HG02588 (cell line): ENCODE results near the gene ZC3H11A.
"Not testable (repeated sequence)": the region's sequence is repeated elsewhere in the genome, so short reads cannot be mapped to it uniquely, and the experiment has no call there.

Experiments used
- ATAC-seq: cut with Tn5 transposase; IDR thresholded peaks from one replicate; pipeline ENCODE4 v1.9.1; 2021; ENCODE audit warnings: mild to moderate bottlenecking, moderate library complexity; ENCODE audit not compliant: unreplicated experiment

The ZC3H11A gene

GRCh38 chr1:203778789-203779188, 16.6 kb upstream of the ZC3H11A start:
- ATAC-seq: no peak

- no peak for ATAC-seq
Measured at GRCh38 chr1:203781962-203782361, 13.5 kb upstream of the ZC3H11A start.

- ATAC-seq: no peak
Measured at GRCh38 chr1:203789966-203790365, 5.5 kb upstream of the ZC3H11A start.

- ATAC-seq: no peak
Measured at GRCh38 chr1:203791498-203791897, 3.9 kb upstream of the ZC3H11A start.

GRCh38 chr1:203792486-203792885, 2.9 kb upstream of the ZC3H11A start:
- ATAC-seq: no peak

- not testable (repeated sequence) for ATAC-seq
Measured at GRCh38 chr1:203793561-203793960, 1.9 kb upstream of the ZC3H11A start.

- ATAC-seq: no peak
Measured at GRCh38 chr1:203794764-203795440, 521 bp upstream of the ZC3H11A start.

GRCh38 chr1:203796236-203796605, 798 bp downstream of the ZC3H11A start:
- no peak for ATAC-seq

GRCh38 chr1:203797216-203797615, 1.8 kb downstream of the ZC3H11A start:
- no peak for ATAC-seq

- no peak for ATAC-seq
Measured at GRCh38 chr1:203797948-203798655, 2.7 kb downstream of the ZC3H11A start.

GRCh38 chr1:203799157-203799556, 3.7 kb downstream of the ZC3H11A start:
- no peak for ATAC-seq

GRCh38 chr1:203799971-203800370, 4.5 kb downstream of the ZC3H11A start:
- no peak for ATAC-seq

- ATAC-seq: no peak
Measured at GRCh38 chr1:203805689-203806088, 10.3 kb downstream of the ZC3H11A start.

GRCh38 chr1:203807196-203807595, 11.8 kb downstream of the ZC3H11A start:
- ATAC-seq: no peak

GRCh38 chr1:203813581-203814341, 18.3 kb downstream of the ZC3H11A start:
- ATAC-seq: no peak

GRCh38 chr1:203818399-203818798, 23.0 kb downstream of the ZC3H11A start:
- no peak for ATAC-seq

- no peak for ATAC-seq
Measured at GRCh38 chr1:203823306-203823705, 27.9 kb downstream of the ZC3H11A start.

- no peak for ATAC-seq
Measured at GRCh38 chr1:203826175-203826574, 30.8 kb downstream of the ZC3H11A start.

- ATAC-seq: no peak
Measured at GRCh38 chr1:203828002-203828401, 32.6 kb downstream of the ZC3H11A start.

GRCh38 chr1:203828503-203828902, 33.1 kb downstream of the ZC3H11A start:
- ATAC-seq: no peak

- ATAC-seq: not testable (repeated sequence)
Measured at GRCh38 chr1:203829247-203829646, 33.8 kb downstream of the ZC3H11A start.

- no peak for ATAC-seq
Measured at GRCh38 chr1:203835476-203835875, 40.1 kb downstream of the ZC3H11A start.
